Fibroblast of lung (primary cell): ENCODE results near the gene FBXW11.

Source experiments
- CTCF ChIP-seq, 2 donors: IDR thresholded peaks in 1 of 2; conservative IDR thresholded peaks in 1 of 2; 1 replicate in 1 of 2; 2 replicates in 1 of 2; pipeline ENCODE4 v1.5.1; 2011 to 2012; ENCODE audit warnings: low read length in 2 of 2, control low read depth in 1 of 2, inconsistent platforms in 1 of 2, low read depth in 1 of 2, mild to moderate bottlenecking in 1 of 2
- EZH2 ChIP-seq: IDR thresholded peaks from 2 replicates; pipeline ENCODE4 v1.5.1; 2012; ENCODE audit warnings: low read length, control low read depth, mild to moderate bottlenecking; ENCODE audit errors: missing control alignments

- TF ChIP-seq CTCF (conservative IDR thresholded peaks at IDR 0.05 in 1 of 2, IDR thresholded peaks at IDR 0.05 in 1 of 2; ENCODE audit: low read depth in 1 of 2, low read length in 2 of 2): no peak
- TF ChIP-seq EZH2: no peak
These were observed 60.2 kb downstream of the FBXW11 start for GRCh38 chr5:171946000-171946781.
